C4-2B (cell line): ENCODE measurements around the gene TM6SF1.

ENCODE experiments used
- ZFX ChIP-seq: fragments of 450-650 bp; IDR thresholded peaks from 2 replicates; pipeline ENCODE4 v1.6.1; 2017
- TF ChIP-seq, protein P1 (sequence below): fragments of 450-650 bp; conservative IDR thresholded peaks from 2 replicates; pipeline ENCODE4 v1.5.1; 2017; ENCODE audit warnings: mild to moderate bottlenecking

DNA sequence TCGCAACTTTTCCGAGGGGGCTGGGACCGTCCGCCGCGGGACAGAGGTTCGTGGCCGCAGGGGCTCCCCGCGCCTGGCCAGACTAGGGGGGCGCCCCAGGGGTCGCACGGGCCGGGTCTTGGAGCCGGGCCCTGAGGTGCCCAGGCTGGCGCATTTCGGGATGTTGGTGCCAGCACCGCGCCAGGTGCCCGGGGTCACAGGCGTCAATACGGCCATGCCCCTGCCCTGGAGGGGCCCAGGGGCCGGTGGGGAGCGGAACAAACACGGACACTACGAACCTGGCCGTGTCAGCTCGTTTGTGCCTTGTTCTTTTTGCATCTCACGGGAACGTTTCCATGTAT, 366 bp downstream of the TM6SF1 start:
- TF ChIP-seq, protein P1, sequence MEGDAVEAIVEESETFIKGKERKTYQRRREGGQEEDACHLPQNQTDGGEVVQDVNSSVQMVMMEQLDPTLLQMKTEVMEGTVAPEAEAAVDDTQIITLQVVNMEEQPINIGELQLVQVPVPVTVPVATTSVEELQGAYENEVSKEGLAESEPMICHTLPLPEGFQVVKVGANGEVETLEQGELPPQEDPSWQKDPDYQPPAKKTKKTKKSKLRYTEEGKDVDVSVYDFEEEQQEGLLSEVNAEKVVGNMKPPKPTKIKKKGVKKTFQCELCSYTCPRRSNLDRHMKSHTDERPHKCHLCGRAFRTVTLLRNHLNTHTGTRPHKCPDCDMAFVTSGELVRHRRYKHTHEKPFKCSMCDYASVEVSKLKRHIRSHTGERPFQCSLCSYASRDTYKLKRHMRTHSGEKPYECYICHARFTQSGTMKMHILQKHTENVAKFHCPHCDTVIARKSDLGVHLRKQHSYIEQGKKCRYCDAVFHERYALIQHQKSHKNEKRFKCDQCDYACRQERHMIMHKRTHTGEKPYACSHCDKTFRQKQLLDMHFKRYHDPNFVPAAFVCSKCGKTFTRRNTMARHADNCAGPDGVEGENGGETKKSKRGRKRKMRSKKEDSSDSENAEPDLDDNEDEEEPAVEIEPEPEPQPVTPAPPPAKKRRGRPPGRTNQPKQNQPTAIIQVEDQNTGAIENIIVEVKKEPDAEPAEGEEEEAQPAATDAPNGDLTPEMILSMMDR: no peak
- no peak for TF ChIP-seq ZFX
